Measurements from ENCODE around the gene NFE2L2. TPM values are rescaled to one million over a fixed set of nuclear protein-coding genes. Genes with fewer than 3 reads are reported as not detected.
"Not testable (repeated sequence)": the region's sequence is repeated elsewhere in the genome, so short reads cannot be mapped to it uniquely, and the experiment has no call there.

The NFE2L2 gene
- total RNA-seq, 2 experiments from 2014 or later = 54.1 to 54.2 TPM

GRCh38 chr2:177246523-177247030, 17.9 kb downstream of the NFE2L2 start:
- CTCF ChIA-PET, POLR2A ChIA-PET: not testable (repeated sequence)

DNA sequence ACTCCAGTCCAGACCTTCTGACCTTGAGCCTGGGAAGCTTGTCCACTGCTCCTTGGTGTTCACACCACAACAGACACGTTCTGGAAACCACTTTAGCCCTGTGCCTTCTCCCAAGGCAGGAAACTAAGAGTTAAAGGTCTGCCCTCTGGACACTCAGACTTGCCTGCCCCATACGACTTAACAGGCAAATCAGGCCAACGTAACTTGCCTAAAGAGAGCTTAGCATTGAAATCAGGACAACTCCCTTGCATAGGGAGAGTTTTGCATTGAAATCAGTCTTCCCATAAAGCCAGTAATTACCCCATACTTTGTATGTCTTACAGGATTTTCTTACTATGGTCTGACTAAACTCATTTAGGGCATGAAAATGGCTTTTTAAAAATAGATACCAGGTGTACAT, 18.5 kb downstream of the NFE2L2 start:
- ChIA-PET CTCF (no interaction called here), POLR2A (no interaction called here)

- ChIA-PET POLR2A (interaction anchor here (0.6 kb wide), 1 partner anchor 10 kb away, joined by 3 read pairs; no protein-coding TSS in a partner anchor), CTCF (no interaction called here)
Measured at GRCh38 chr2:177245010-177245422, 19.5 kb downstream of the NFE2L2 start.

- ChIA-PET POLR2A (no interaction called here), CTCF (interaction anchor here (1.4 kb wide), 1 partner anchor 20 kb away, joined by 3 read pairs; the partner anchor contains the start of gene NFE2L2)
Measured at GRCh38 chr2:177244244-177244771, 20.2 kb downstream of the NFE2L2 start.

DNA sequence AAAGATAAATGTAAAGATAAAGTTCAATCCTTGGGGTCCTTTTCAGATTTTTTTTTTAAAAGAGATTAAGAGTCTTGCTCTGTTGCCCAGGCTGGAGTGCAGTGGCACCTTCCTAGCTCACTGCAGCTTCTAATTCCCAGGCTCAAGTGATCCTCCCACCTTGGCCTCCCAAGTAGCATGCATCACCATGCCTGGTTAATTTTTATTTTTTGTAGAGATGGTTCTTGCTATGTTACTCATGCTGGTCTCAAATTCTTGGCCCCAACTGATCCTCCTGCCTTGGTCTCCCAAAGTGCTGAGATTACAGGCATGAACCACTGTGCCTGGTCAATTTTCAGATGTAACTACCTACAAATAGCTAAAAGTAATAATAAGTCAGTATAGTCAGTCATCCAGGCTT, 21.1 kb downstream of the NFE2L2 start:
- ChIA-PET POLR2A (interaction anchor here (0.5 kb wide), 1 partner anchor 20 kb away, joined by 3 read pairs; no protein-coding TSS in a partner anchor), CTCF (interaction anchor here (0.5 to 1.4 kb wide), 2 partner anchors 8 to 21 kb away, joined by 3 read pairs; partner anchors contain the start of gene NFE2L2)

DNA sequence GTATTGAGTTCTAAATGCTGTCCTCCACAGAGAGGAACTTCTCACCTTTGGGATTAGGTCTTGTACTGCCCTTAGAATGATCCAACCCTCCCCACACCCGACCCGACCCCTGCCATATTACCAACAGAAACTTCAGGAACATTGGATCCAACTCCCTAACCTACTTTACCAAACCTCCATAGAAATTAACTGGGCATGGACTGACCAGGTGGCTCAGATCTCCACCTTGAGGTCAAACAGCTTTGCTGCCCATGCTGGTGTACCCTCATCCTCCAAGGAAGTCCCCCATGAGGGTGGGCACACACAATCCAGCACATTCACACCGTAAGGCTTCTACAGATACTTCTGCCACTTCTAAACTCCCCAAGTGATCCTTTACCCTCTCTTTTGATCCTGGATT, 21.5 kb downstream of the NFE2L2 start:
- ChIA-PET POLR2A (no interaction called here), CTCF (interaction anchor here (1.4 kb wide), 1 partner anchor 22 kb away, joined by 3 read pairs; the partner anchor contains the start of gene NFE2L2)

GRCh38 chr2:177242121-177242987, 22.2 kb downstream of the NFE2L2 start:
- ChIA-PET CTCF (interaction anchor here (1.7 kb wide), 1 partner anchor 21 kb away, joined by 7 read pairs; no protein-coding TSS in a partner anchor), POLR2A (no interaction called here)

GRCh38 chr2:177241711-177242120, 22.8 kb downstream of the NFE2L2 start:
- ChIA-PET POLR2A (interaction anchor here (1.0 to 4.9 kb wide), 3 partner anchors 17 to 30 kb away, joined by 3 to 30 read pairs (median 3); partner anchors contain the start of gene NFE2L2), CTCF (interaction anchor here (1.7 to 2.2 kb wide), 2 partner anchors 11 to 22 kb away, joined by 6 to 7 read pairs; no protein-coding TSS in a partner anchor)

- ChIA-PET CTCF (interaction anchor here (0.5 to 2.2 kb wide), 7 partner anchors 9 to 151 kb away, joined by 3 to 7 read pairs (median 3); no protein-coding TSS in a partner anchor), POLR2A (interaction anchor here (0.6 to 4.9 kb wide), 4 partner anchors 10 to 28 kb away, joined by 4 to 30 read pairs (median 4); partner anchors contain the start of genes HNRNPA3 and NFE2L2)
Measured at GRCh38 chr2:177239932-177240630, 24.4 kb downstream of the NFE2L2 start.

GRCh38 chr2:177239053-177239452, 25.5 kb downstream of the NFE2L2 start:
- POLR2A ChIA-PET = interaction anchor here (0.6 to 4.9 kb wide), 3 partner anchors 25 to 27 kb away, joined by 4 to 30 read pairs (median 4); partner anchors contain the start of genes HNRNPA3 and NFE2L2
- CTCF ChIA-PET = interaction anchor here (0.7 to 1.3 kb wide), 2 partner anchors 96 to 152 kb away, joined by 3 to 4 read pairs; no protein-coding TSS in a partner anchor

DNA sequence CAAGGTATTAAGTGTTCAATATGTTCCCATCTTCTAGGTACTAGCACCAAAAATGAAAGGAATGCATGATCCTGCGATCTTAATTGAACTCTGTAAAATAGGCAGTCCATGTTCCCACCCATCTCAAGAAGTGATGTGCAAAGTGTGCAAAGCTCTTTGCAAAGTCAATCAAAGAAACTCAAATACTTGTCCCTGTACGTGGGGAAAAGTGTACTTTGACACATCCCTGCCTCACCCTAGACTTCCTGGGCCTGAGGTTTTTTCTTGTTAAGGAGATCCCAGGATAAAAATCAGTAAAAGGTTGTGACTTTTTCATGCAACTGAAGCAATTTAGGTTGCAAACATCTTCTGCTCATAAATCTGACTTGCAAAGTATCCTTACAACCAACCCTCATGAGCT, 26.6 kb downstream of the NFE2L2 start:
- POLR2A ChIA-PET = interaction anchor here (0.6 to 4.9 kb wide), 2 partner anchors 12 to 26 kb away, joined by 3 to 30 read pairs; partner anchors contain the start of gene NFE2L2
- CTCF ChIA-PET = interaction anchor here (0.6 kb wide), 1 partner anchor 40 kb away, joined by 3 read pairs; no protein-coding TSS in a partner anchor

DNA sequence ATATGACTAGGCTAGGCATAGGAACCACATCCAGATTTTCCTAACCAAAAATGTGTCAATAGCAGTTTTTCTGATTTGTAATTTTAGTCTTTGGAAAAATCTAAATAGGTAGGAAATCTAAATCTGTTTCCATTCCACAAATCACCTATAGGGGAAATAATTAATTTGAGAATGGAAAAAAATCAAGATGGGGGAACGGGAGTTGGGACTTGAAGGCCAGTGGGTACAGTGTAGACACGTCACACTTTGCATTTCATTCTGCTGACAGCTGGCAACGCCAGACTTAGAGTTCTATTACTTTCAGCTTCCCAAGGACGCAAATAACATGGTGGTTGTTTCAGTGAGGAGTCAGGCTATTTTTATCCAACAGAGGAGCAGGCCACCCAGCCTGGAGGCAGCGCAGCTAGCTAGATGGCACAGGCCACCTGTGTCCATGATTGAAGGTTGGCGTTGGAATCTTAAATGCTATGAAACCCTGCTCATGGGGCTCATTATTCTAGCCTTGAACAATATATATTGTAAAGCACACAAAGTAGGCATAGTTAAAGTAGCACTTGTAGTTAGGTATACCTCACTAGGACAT, 28.6 kb downstream of the NFE2L2 start:
- ChIA-PET CTCF (no interaction called here), POLR2A (interaction anchor here (1.7 to 1.8 kb wide), 2 partner anchors 11 to 27 kb away, joined by 4 to 9 read pairs; no protein-coding TSS in a partner anchor)

- CTCF ChIA-PET = interaction anchor here (0.7 kb wide), 1 partner anchor 85 kb away, joined by 3 read pairs; no protein-coding TSS in a partner anchor
- POLR2A ChIA-PET = interaction anchor here (0.6 to 0.8 kb wide), 2 partner anchors 10 to 30 kb away, joined by 3 read pairs; partner anchors contain the start of gene NFE2L2
Measured at GRCh38 chr2:177234267-177234666, 30.3 kb downstream of the NFE2L2 start.

DNA sequence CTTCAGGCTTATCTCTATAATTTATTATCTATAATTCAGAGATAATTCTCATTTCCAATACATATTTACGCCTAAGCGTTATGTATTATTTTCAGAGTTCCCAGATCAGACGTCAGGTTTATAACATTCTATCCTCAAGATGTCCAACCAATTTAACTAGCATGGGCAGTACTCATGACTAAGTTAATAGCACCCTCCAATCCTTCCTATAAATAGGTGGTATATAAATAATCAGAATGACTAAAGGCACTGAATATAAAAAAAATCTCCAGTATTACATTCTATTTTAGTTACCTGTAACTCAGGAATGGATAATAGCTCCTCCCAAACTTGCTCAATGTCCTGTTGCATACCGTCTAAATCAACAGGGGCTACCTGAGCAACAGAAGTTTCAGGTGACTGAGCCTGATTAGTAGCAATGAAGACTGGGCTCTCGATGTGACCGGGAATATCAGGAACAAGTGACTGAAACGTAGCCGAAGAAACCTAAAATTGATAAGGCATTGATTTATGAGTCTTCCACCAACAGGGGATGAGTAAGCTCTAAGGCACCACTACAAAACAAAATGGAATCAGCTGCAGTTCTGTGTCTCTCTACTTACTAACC, 32.3 kb downstream of the NFE2L2 start:
- ChIA-PET CTCF (interaction anchor here (1.3 to 1.7 kb wide), 2 partner anchors 57 to 67 kb away, joined by 3 to 4 read pairs; no protein-coding TSS in a partner anchor), POLR2A (interaction anchor here (1.0 kb wide), 1 partner anchor 33 kb away, joined by 3 read pairs; no protein-coding TSS in a partner anchor)

DNA sequence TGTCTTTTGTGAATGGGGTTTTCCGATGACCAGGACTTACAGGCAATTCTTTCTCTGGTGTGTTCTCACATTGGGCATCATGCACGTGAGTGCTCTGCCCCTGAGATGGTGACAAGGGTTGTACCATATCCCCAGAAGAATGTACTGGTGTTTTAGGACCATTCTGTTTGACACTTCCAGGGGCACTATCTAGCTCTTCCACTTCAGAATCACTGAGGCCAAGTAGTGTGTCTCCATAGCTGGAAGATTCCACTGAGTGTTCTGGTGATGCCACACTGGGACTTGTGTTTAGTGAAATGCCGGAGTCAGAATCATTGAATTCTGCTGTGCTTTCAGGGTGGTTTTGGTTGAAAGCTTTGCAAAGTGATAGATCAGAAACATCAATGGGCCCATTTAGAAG, 33.3 kb downstream of the NFE2L2 start:
- ChIA-PET CTCF (interaction anchor here (1.5 to 1.8 kb wide), 3 partner anchors 9 to 66 kb away, joined by 4 to 7 read pairs (median 6); partner anchors contain the start of gene NFE2L2), POLR2A (interaction anchor here (0.8 to 1.9 kb wide), 2 partner anchors 9 to 29 kb away, joined by 4 read pairs; no protein-coding TSS in a partner anchor)

GRCh38 chr2:177229442-177230242, 34.9 kb downstream of the NFE2L2 start:
- POLR2A ChIA-PET = interaction anchor here (1.7 to 1.9 kb wide), 2 partner anchors 10 to 34 kb away, joined by 4 to 8 read pairs; no protein-coding TSS in a partner anchor
- CTCF ChIA-PET = interaction anchor here (1.8 kb wide), 1 partner anchor 35 kb away, joined by 7 read pairs; the partner anchor contains the start of gene NFE2L2

Data from activated CD8-positive, alpha-beta memory T cell treated with anti-CD3 and anti-CD28 coated beads for 36 hours (primary cell).